Activated T-helper 17 cell treated with anti-CD3 and anti-CD28 coated beads, Interleukin-2, amount 50 U/mL, for 72 hours (primary cell): ENCODE data around the gene SCD5. TPM values are rescaled to one million over a fixed set of nuclear protein-coding genes. Genes with fewer than 3 reads are reported as not detected.

Experiments used
- ATAC-seq: fragments of 150-1000 bp; cut with Tn5 transposase; replicated peaks from 2 replicates; pipeline ENCODE4 v1.10.0; 2021; ENCODE audit warnings: mild to moderate bottlenecking, moderate library complexity
- H3K27ac Mint-ChIP-seq: one replicate; pipeline ENCODE4 v1.8.0; 2022; ENCODE audit warnings: mixed read lengths
- H3K27me3 Mint-ChIP-seq: one replicate; pipeline ENCODE4 v1.8.0; 2022; ENCODE audit warnings: mixed read lengths
- H3K36me3 Mint-ChIP-seq: one replicate; pipeline ENCODE4 v1.8.0; 2022; ENCODE audit warnings: low read depth, mild to moderate bottlenecking, mixed read lengths
- H3K4me1 Mint-ChIP-seq: one replicate; pipeline ENCODE4 v1.8.0; 2022; ENCODE audit warnings: mixed read lengths
- H3K4me3 Mint-ChIP-seq: one replicate; pipeline ENCODE4 v1.8.0; 2022; ENCODE audit warnings: mild to moderate bottlenecking, mixed read lengths
- H3K9me3 Mint-ChIP-seq: one replicate; pipeline ENCODE4 v1.8.0; 2022; ENCODE audit warnings: mixed read lengths
- total RNA-seq, 2 donors: library from RNA; stranded (reverse); gene quantifications; one replicate each; pipeline ENCODE4 v1.2.3, GENCODE V29; 2022

SCD5 gene
- total RNA-seq, 2 donors from 2014 or later = 0.21 to 0.91 TPM

DNA sequence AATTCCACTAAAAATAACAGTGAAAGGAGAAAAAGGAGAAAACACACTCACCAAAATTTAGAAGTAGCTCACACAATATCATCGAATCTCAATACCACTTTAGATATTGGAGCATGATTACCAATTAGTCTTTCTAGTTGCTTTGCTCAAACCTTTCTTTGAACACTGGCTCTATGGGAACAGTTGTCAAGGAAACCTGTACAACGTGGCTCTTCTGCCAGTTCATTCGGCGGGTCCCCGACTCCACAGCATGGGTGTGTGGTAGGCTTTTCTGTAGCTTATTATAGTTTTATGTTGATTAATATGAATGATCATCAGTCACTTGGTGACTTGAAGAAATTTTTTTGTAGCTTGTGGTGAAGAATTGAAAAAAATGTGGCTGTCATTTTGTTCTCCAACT lies 186.6 kb downstream of the SCD5 start:
- no peak overlapping the region for H3K27ac Mint-ChIP-seq
- H3K4me1 Mint-ChIP-seq = no peaks in the 10 kb centered on the region
- H3K9me3 Mint-ChIP-seq = no peaks in the 10 kb centered on the region
- ATAC-seq = no peak
- H3K27me3 Mint-ChIP-seq = no peaks in the 10 kb centered on the region
- H3K36me3 Mint-ChIP-seq = no peaks in the 10 kb centered on the region
- no peak overlapping the region for H3K4me3 Mint-ChIP-seq

DNA sequence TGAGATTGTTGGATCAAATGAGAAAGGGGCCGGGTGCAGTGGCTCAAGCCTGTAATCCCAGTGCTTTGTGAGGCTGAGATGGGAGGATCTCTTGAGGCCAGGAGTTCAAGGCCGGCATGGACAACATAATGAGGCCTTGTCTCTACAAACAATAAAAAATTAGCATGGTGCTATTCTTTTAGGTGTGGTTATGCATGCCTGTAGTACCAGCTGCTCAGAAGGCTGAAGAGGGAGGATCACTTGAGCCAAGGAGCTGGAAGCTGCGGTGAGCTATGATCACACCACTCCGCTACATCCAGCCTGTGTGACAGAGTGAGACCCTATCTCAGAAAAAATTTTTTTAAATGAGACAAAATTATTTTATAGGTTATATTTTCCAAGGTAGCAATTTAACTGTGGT lies 187.1 kb downstream of the SCD5 start:
- no peak overlapping the region for H3K27ac Mint-ChIP-seq
- no peak for ATAC-seq
- no peak overlapping the region for H3K4me3 Mint-ChIP-seq
- H3K4me1 Mint-ChIP-seq = no peaks in the 10 kb centered on the region
- H3K36me3 Mint-ChIP-seq = no peaks in the 10 kb centered on the region
- no peaks in the 10 kb centered on the region for H3K27me3 Mint-ChIP-seq
- H3K9me3 Mint-ChIP-seq = no peaks in the 10 kb centered on the region

- Mint-ChIP-seq H3K4me1 (no peaks in the 10 kb centered on the region), H3K27ac (no peak overlapping the region), H3K27me3 (no peaks in the 10 kb centered on the region), H3K36me3 (no peaks in the 10 kb centered on the region), H3K9me3 (no peaks in the 10 kb centered on the region), H3K4me3 (no peak overlapping the region)
- ATAC-seq = no peak
Observed at GRCh38 chr4:82610041-82610440, 188.6 kb downstream of the SCD5 start.

GRCh38 chr4:82606622-82607021 lies 192.0 kb downstream of the SCD5 start:
- Mint-ChIP-seq H3K27ac (no peak overlapping the region), H3K4me3 (no peak overlapping the region), H3K27me3 (peaks cover 6% of the 10 kb centered on the region), H3K36me3 (no peaks in the 10 kb centered on the region), H3K4me1 (no peaks in the 10 kb centered on the region), H3K9me3 (no peaks in the 10 kb centered on the region)
- ATAC-seq = no peak

- no peak for ATAC-seq
- Mint-ChIP-seq H3K36me3 (no peaks in the 10 kb centered on the region), H3K4me1 (no peaks in the 10 kb centered on the region), H3K4me3 (no peak overlapping the region), H3K27ac (no peak overlapping the region), H3K9me3 (no peaks in the 10 kb centered on the region), H3K27me3 (peaks cover 9% of the 10 kb centered on the region)
Observed at GRCh38 chr4:82604522-82604921, 194.1 kb downstream of the SCD5 start.

GRCh38 chr4:82601242-82602015 lies 197.2 kb downstream of the SCD5 start:
- H3K36me3 Mint-ChIP-seq = no peaks in the 10 kb centered on the region
- H3K27ac Mint-ChIP-seq = no peak overlapping the region
- no peak overlapping the region for H3K4me3 Mint-ChIP-seq
- peaks cover 9% of the 10 kb centered on the region for H3K27me3 Mint-ChIP-seq
- no peak for ATAC-seq
- H3K4me1 Mint-ChIP-seq = no peaks in the 10 kb centered on the region
- no peaks in the 10 kb centered on the region for H3K9me3 Mint-ChIP-seq

DNA sequence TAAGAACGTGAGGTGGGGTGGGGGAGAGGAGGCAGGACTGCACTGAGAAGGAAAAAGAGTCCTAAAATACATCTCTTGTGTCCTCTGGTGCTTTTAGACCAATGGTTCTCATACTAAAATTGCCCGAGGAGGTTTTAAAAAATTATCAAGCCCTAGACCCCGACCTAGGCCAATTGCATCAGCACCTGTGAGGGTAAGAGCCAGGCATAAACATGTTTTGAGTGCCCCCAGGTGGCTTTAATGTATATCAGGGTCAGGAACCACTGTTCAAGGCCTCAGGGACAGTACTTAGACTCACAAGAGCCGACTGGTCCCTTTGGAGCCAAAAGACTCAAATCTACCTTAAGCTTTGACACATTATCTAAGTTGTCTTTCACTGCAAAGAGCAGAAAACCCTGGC lies 199.3 kb downstream of the SCD5 start:
- Mint-ChIP-seq H3K27ac (no peak overlapping the region), H3K36me3 (no peaks in the 10 kb centered on the region), H3K27me3 (peaks cover 13% of the 10 kb centered on the region), H3K9me3 (no peaks in the 10 kb centered on the region), H3K4me3 (no peak overlapping the region), H3K4me1 (no peaks in the 10 kb centered on the region)
- ATAC-seq = no peak

DNA sequence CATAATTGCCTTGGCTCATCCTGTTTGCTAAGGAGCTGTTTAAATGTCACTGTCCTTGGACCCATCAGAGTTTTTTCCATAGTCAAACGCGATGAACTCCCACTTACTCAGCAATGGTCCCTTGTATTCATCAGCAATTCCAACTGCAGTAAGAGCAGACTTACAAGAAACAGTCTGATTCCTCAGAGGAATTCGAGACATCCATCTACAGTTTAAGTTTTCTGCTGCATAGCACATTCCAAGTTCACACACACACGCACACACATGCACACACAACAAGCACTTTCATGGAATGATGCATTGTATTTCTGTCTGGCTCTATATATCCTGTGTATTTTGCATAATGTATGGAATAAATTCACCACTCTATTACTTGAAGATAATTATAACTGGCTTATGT lies 204.1 kb downstream of the SCD5 start:
- no peak for ATAC-seq
- Mint-ChIP-seq H3K4me1 (no peaks in the 10 kb centered on the region), H3K9me3 (no peaks in the 10 kb centered on the region), H3K27me3 (peaks cover 28% of the 10 kb centered on the region), H3K27ac (no peak overlapping the region), H3K4me3 (no peak overlapping the region), H3K36me3 (no peaks in the 10 kb centered on the region)

GRCh38 chr4:82593411-82593810 lies 205.2 kb downstream of the SCD5 start:
- no peaks in the 10 kb centered on the region for H3K4me1 Mint-ChIP-seq
- H3K4me3 Mint-ChIP-seq = no peak overlapping the region
- no peak overlapping the region for H3K27ac Mint-ChIP-seq
- no peaks in the 10 kb centered on the region for H3K36me3 Mint-ChIP-seq
- no peak for ATAC-seq
- H3K27me3 Mint-ChIP-seq = peaks cover 28% of the 10 kb centered on the region
- H3K9me3 Mint-ChIP-seq = no peaks in the 10 kb centered on the region

GRCh38 chr4:82592639-82593038 lies 206.0 kb downstream of the SCD5 start:
- Mint-ChIP-seq H3K9me3 (no peaks in the 10 kb centered on the region), H3K36me3 (no peaks in the 10 kb centered on the region), H3K4me3 (no peak overlapping the region), H3K4me1 (no peaks in the 10 kb centered on the region), H3K27me3 (peaks cover 28% of the 10 kb centered on the region), H3K27ac (no peak overlapping the region)
- no peak for ATAC-seq

- H3K36me3 Mint-ChIP-seq = no peaks in the 10 kb centered on the region
- no peak for ATAC-seq
- H3K4me1 Mint-ChIP-seq = no peaks in the 10 kb centered on the region
- peaks cover 28% of the 10 kb centered on the region for H3K27me3 Mint-ChIP-seq
- no peaks in the 10 kb centered on the region for H3K9me3 Mint-ChIP-seq
- H3K4me3 Mint-ChIP-seq = no peak overlapping the region
- no peak overlapping the region for H3K27ac Mint-ChIP-seq
Observed at GRCh38 chr4:82591592-82591991, 207.0 kb downstream of the SCD5 start.

DNA sequence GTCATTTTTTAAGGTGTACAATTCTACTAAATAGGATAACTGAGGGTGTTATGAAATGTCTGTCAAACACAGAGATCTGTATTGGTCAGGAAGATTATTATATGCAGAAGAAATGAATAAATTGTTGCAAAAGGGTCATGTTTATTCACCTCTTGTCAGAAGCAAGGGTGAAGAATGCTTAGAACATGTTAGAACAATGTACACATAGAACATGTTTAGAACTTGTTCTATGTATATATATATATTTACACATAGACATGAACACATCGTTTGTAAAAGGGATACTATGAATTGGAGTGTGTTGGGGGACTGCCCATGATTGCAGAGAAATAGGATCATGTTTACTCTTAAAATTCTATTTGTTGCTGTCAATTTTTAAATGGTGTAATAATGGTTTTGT lies 208.8 kb downstream of the SCD5 start:
- peaks cover 24% of the 10 kb centered on the region for H3K27me3 Mint-ChIP-seq
- H3K27ac Mint-ChIP-seq = no peak overlapping the region
- no peaks in the 10 kb centered on the region for H3K36me3 Mint-ChIP-seq
- no peak overlapping the region for H3K4me3 Mint-ChIP-seq
- no peaks in the 10 kb centered on the region for H3K4me1 Mint-ChIP-seq
- no peak for ATAC-seq
- no peaks in the 10 kb centered on the region for H3K9me3 Mint-ChIP-seq

GRCh38 chr4:82588771-82589270 lies 209.8 kb downstream of the SCD5 start:
- ATAC-seq = no peak
- no peaks in the 10 kb centered on the region for H3K9me3 Mint-ChIP-seq
- H3K4me3 Mint-ChIP-seq = no peak overlapping the region
- H3K27me3 Mint-ChIP-seq = peaks cover 22% of the 10 kb centered on the region
- H3K27ac Mint-ChIP-seq = no peak overlapping the region
- no peaks in the 10 kb centered on the region for H3K36me3 Mint-ChIP-seq
- no peaks in the 10 kb centered on the region for H3K4me1 Mint-ChIP-seq

DNA sequence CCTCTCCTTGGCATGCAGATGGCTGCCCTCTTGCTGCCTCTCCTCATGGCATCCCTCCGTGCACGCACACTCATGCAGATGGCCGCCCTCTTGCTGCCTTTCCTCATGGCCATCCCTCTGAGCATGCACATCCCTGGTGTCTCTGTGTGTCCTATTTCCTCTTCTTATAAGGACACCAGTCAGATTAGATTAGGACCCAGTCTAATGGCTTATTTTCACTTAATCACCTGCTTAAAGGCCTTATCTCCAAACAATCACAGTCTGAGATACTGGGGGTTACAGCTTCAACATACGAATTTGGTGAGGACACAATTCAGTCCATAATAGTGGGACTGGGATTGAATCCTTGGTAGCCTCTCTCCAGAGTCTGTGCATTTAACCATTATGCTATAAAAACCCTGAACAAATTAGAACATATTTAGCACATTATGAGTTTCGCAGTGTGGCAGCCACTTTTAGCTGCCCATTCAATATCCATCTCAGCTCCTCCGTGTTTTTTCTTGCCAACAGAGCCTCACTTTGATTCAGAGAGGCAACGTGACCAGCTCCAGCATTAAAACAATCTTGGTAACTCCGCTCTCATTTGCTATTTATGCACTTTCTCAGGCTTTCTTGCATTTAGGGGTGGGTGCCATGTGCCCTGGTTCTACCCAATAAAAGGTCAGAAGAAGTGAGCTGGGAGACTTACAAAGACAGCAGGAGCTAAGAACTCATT lies 210.6 kb downstream of the SCD5 start:
- Mint-ChIP-seq H3K4me1 (no peaks in the 10 kb centered on the region), H3K9me3 (no peaks in the 10 kb centered on the region), H3K27ac (no peak overlapping the region), H3K36me3 (no peaks in the 10 kb centered on the region), H3K27me3 (peaks cover 18% of the 10 kb centered on the region), H3K4me3 (no peak overlapping the region)
- ATAC-seq = no peak
